VCaP (cell line): ENCODE results near the gene RNF14.

Source experiments
- H3K27ac ChIP-seq: fragments of 450-650 bp; 2 replicates; pipeline ENCODE4 v1.5.1; 2017
- CTCF ChIP-seq: fragments of 450-650 bp; conservative IDR thresholded peaks from 2 replicates; pipeline ENCODE4 v1.5.1; 2017; ENCODE audit warnings: mild to moderate bottlenecking, moderate library complexity

Gene RNF14

GRCh38 chr5:141941779-141942178 lies 27.1 kb upstream of the RNF14 start:
- no peak for TF ChIP-seq CTCF
- no peak overlapping the region for H3K27ac ChIP-seq

- no peak overlapping the region for H3K27ac ChIP-seq
- no peak for TF ChIP-seq CTCF
Observed at GRCh38 chr5:141942185-141942857, 26.6 kb upstream of the RNF14 start.

- H3K27ac ChIP-seq = no peak overlapping the region
- TF ChIP-seq CTCF = no peak
Observed at GRCh38 chr5:141944076-141944475, 24.8 kb upstream of the RNF14 start.

GRCh38 chr5:141945511-141946051 lies 23.3 kb upstream of the RNF14 start:
- no peak for TF ChIP-seq CTCF
- H3K27ac ChIP-seq = no peak overlapping the region

GRCh38 chr5:141947316-141947715 lies 21.6 kb upstream of the RNF14 start:
- no peak for TF ChIP-seq CTCF
- H3K27ac ChIP-seq = no peak overlapping the region

- H3K27ac ChIP-seq = no peak overlapping the region
- no peak for TF ChIP-seq CTCF
Observed at GRCh38 chr5:141948812-141949211, 20.1 kb upstream of the RNF14 start.

- H3K27ac ChIP-seq = no peak overlapping the region
- no peak for TF ChIP-seq CTCF
Observed at GRCh38 chr5:141949511-141949910, 19.4 kb upstream of the RNF14 start.
